H9 (cell line): ENCODE data around the gene CFAP69. TPM values are rescaled to one million over a fixed set of nuclear protein-coding genes. Genes with fewer than 3 reads are reported as not detected.

Experiments
- DNase-seq: peaks from one replicate; pipeline ENCODE4 v3.0.0-alpha.2; 2017
- H2AFZ ChIP-seq: one replicate; pipeline ENCODE4 v1.6.1; 2013; ENCODE audit warnings: mild to moderate bottlenecking, low read length, control low read depth, moderate library complexity
- H2AK5ac ChIP-seq: 2 replicates; pipeline ENCODE4 v1.6.1; 2013; ENCODE audit warnings: low read length, control low read depth, mixed read lengths; ENCODE audit not compliant: insufficient read length
- H2BK120ac ChIP-seq: one replicate; pipeline ENCODE4 v1.6.1; 2013; ENCODE audit warnings: low read depth, mild to moderate bottlenecking, low read length, control low read depth, inconsistent platforms; ENCODE audit not compliant: poor library complexity, severe bottlenecking
- H2BK12ac ChIP-seq: 2 replicates; pipeline ENCODE4 v1.6.1; 2013; ENCODE audit warnings: low read length, control low read depth, mixed read lengths, low read depth; ENCODE audit not compliant: insufficient read length
- H2BK15ac ChIP-seq: 2 replicates; pipeline ENCODE4 v1.6.1; 2013; ENCODE audit warnings: low read depth, low read length, control low read depth
- H2BK20ac ChIP-seq: one replicate; pipeline ENCODE4 v1.6.1; 2013; ENCODE audit warnings: low read depth, mild to moderate bottlenecking, low read length, control low read depth, inconsistent platforms; ENCODE audit not compliant: poor library complexity, severe bottlenecking
- H2BK5ac ChIP-seq: 2 replicates; pipeline ENCODE4 v1.6.1; 2013; ENCODE audit warnings: low read length, control low read depth, mixed read lengths; ENCODE audit not compliant: insufficient read length
- H3K14ac ChIP-seq: 2 replicates; pipeline ENCODE4 v1.6.1; 2013; ENCODE audit warnings: low read length, control low read depth; ENCODE audit not compliant: insufficient read depth
- H3K18ac ChIP-seq: 2 replicates; pipeline ENCODE4 v1.6.1; 2013; ENCODE audit warnings: low read depth, mild to moderate bottlenecking, mixed read lengths, low read length, control low read depth; ENCODE audit not compliant: insufficient read length
- H3K23ac ChIP-seq: 2 replicates; pipeline ENCODE4 v1.6.1; 2013; ENCODE audit warnings: low read length, control low read depth, mixed read lengths, low read depth; ENCODE audit not compliant: insufficient read length
- H3K23me2 ChIP-seq: 2 replicates; pipeline ENCODE4 v1.6.1; 2013; ENCODE audit warnings: low read depth, mild to moderate bottlenecking, mixed read lengths, low read length, control low read depth; ENCODE audit not compliant: insufficient read length, poor library complexity, severe bottlenecking
- H3K27ac ChIP-seq: 2 replicates; pipeline ENCODE4 v1.5.1; 2013; ENCODE audit warnings: low read length, control low read depth, mixed read lengths, low read depth; ENCODE audit not compliant: insufficient read length
- H3K27me3 ChIP-seq: 2 replicates; pipeline ENCODE4 v1.6.1; 2013; ENCODE audit warnings: low read length, control low read depth, inconsistent platforms; ENCODE audit not compliant: insufficient read depth
- H3K4ac ChIP-seq: 2 replicates; pipeline ENCODE4 v1.6.1; 2013; ENCODE audit warnings: low read depth, mild to moderate bottlenecking, control low read depth, inconsistent platforms, low read length, moderate library complexity
- H3K4me1 ChIP-seq: 2 replicates; pipeline ENCODE4 v1.6.1; 2013; ENCODE audit warnings: low read length, control low read depth, inconsistent platforms; ENCODE audit not compliant: insufficient read depth
- H3K4me2 ChIP-seq: 2 replicates; pipeline ENCODE4 v1.6.1; 2013; ENCODE audit warnings: low read length, control low read depth, mixed read lengths; ENCODE audit not compliant: insufficient read length, insufficient read depth
- H3K56ac ChIP-seq: 2 replicates; pipeline ENCODE4 v1.6.1; 2013; ENCODE audit warnings: low read depth, mild to moderate bottlenecking, mixed read lengths, low read length, control low read depth; ENCODE audit not compliant: insufficient read length
- H3K79me1 ChIP-seq: 2 replicates; pipeline ENCODE4 v1.6.1; 2013; ENCODE audit warnings: low read depth, mild to moderate bottlenecking, moderate library complexity, low read length, control low read depth, inconsistent platforms; ENCODE audit not compliant: insufficient read depth, poor library complexity, severe bottlenecking
- H3K79me2 ChIP-seq: 2 replicates; pipeline ENCODE4 v1.6.1; 2013; ENCODE audit warnings: low read length, control low read depth, inconsistent platforms; ENCODE audit not compliant: insufficient read depth
- H3K9ac ChIP-seq: 2 replicates; pipeline ENCODE4 v1.6.1; 2013; ENCODE audit warnings: low read length, control low read depth, mixed read lengths; ENCODE audit not compliant: insufficient read length; ENCODE audit errors: extremely low read depth
- H3K9me3 ChIP-seq: one replicate; pipeline ENCODE4 v1.6.1; 2013; ENCODE audit warnings: low read depth, low read length, inconsistent platforms; ENCODE audit not compliant: control insufficient read depth
- H3T11ph ChIP-seq: one replicate; pipeline ENCODE4 v1.6.1; 2013; ENCODE audit warnings: mild to moderate bottlenecking, low read length, control low read depth, inconsistent platforms
- H4K20me1 ChIP-seq: one replicate; pipeline ENCODE4 v1.6.1; 2013; ENCODE audit not compliant: control insufficient read depth, insufficient read length, insufficient read depth
- H4K5ac ChIP-seq: 2 replicates; pipeline ENCODE4 v1.6.1; 2013; ENCODE audit warnings: low read depth, mild to moderate bottlenecking, mixed read lengths, low read length, control low read depth; ENCODE audit not compliant: insufficient read length
- H4K8ac ChIP-seq: replicated peaks from 2 replicates; pipeline ENCODE4 v1.6.1; 2013; ENCODE audit warnings: low read length, control low read depth, mixed read lengths, low read depth; ENCODE audit not compliant: insufficient read length
- H4K91ac ChIP-seq: 2 replicates; pipeline ENCODE4 v1.6.1; 2013; ENCODE audit warnings: low read depth, mild to moderate bottlenecking, moderate library complexity, mixed read lengths, low read length, control low read depth; ENCODE audit not compliant: insufficient read length
- H3K27ac Mint-ChIP-seq, 3 experiments: 2 replicates in 2 of 3; 3 replicates in 1 of 3; pipeline ENCODE4 v1.8.0; 2020 to 2021; ENCODE audit warnings: mixed read lengths in 3 of 3, mild to moderate bottlenecking in 1 of 3, moderate library complexity in 1 of 3
- H3K27me3 Mint-ChIP-seq: 2 replicates; pipeline ENCODE4 v1.8.0; 2021; ENCODE audit warnings: low read depth, mild to moderate bottlenecking, moderate library complexity, mixed read lengths
- H3K36me3 Mint-ChIP-seq, 3 experiments: 2 replicates in 2 of 3; 3 replicates in 1 of 3; pipeline ENCODE4 v1.8.0; 2020 to 2021; ENCODE audit warnings: low read depth in 3 of 3, mixed read lengths in 3 of 3; ENCODE audit not compliant: insufficient read depth in 1 of 3
- H3K4me1 Mint-ChIP-seq, 2 experiments: 2 replicates each; pipeline ENCODE4 v1.8.0; 2020; ENCODE audit warnings: mixed read lengths in 2 of 2
- H3K4me3 Mint-ChIP-seq, 2 experiments: 2 replicates in 1 of 2; 3 replicates in 1 of 2; pipeline ENCODE4 v1.8.0; 2020 to 2021; ENCODE audit warnings: mild to moderate bottlenecking in 2 of 2, mixed read lengths in 2 of 2, moderate library complexity in 1 of 2
- H3K9me3 Mint-ChIP-seq, 2 experiments: 2 replicates in 1 of 2; 3 replicates in 1 of 2; pipeline ENCODE4 v1.8.0; 2020; ENCODE audit warnings: mild to moderate bottlenecking in 2 of 2, mixed read lengths in 2 of 2, moderate library complexity in 1 of 2
- WGBS: extraction: QIAGEN DNeasy Blood & Tissue Kit; methylation state at CpG from one replicate; pipeline ENCODE4 v1.1.7; 2013; ENCODE audit warnings: missing lambda C conversion rate, low lambda C conversion rate, mixed read lengths; ENCODE audit not compliant: insufficient read length; ENCODE audit errors: extremely low coverage; 5-methylcytosine and 5-hydroxymethylcytosine counted together
- total RNA-seq: library from RNA; stranded (reverse); gene quantifications from 2 replicates; pipeline ENCODE4 v1.2.1, GENCODE V29; 2021
- TF ChIP-seq, protein P1 (sequence below): fragments of 200-600 bp; sonication (generic); conservative IDR thresholded peaks from 3 replicates; pipeline ENCODE4 v1.8.0; 2021; ENCODE audit warnings: antibody characterized with exemption, mild to moderate bottlenecking

The CFAP69 gene
- total RNA-seq, 1 experiment from 2014 or later, result 2.9 TPM

- Histone ChIP-seq H3K4me1 (no peaks in the 10 kb centered on the region), H2BK12ac (no peak overlapping the region), H3K56ac (no peak overlapping the region), H3K27me3 (no peaks in the 10 kb centered on the region), H4K5ac (no peak overlapping the region), H3K79me1 (no peaks in the 10 kb centered on the region), H3K4me2 (no peak overlapping the region), H2BK120ac (no peak overlapping the region), H3K9ac (no peak overlapping the region), H3K23me2 (no peaks in the 10 kb centered on the region), H3K9me3 (no peaks in the 10 kb centered on the region), H3K18ac (no peak overlapping the region), H2AK5ac (no peak overlapping the region), H2BK15ac (no peak overlapping the region), H3K23ac (no peak overlapping the region), H4K91ac (no peak overlapping the region), H2AFZ (no peak overlapping the region), H3T11ph (no peak overlapping the region), H4K8ac (no peak overlapping the region), H2BK5ac (no peak overlapping the region), H4K20me1 (no peaks in the 10 kb centered on the region), H3K27ac (no peak overlapping the region), H3K4ac (no peak overlapping the region), H3K14ac (no peak overlapping the region), H2BK20ac (no peak overlapping the region), H3K79me2 (no peaks in the 10 kb centered on the region; the same call in 1 of the 2 replicates)
- no peaks in the 10 kb centered on the region for H3K4me1 Mint-ChIP-seq
- H3K27ac Mint-ChIP-seq, result no peak overlapping the region
- TF ChIP-seq, protein P1, sequence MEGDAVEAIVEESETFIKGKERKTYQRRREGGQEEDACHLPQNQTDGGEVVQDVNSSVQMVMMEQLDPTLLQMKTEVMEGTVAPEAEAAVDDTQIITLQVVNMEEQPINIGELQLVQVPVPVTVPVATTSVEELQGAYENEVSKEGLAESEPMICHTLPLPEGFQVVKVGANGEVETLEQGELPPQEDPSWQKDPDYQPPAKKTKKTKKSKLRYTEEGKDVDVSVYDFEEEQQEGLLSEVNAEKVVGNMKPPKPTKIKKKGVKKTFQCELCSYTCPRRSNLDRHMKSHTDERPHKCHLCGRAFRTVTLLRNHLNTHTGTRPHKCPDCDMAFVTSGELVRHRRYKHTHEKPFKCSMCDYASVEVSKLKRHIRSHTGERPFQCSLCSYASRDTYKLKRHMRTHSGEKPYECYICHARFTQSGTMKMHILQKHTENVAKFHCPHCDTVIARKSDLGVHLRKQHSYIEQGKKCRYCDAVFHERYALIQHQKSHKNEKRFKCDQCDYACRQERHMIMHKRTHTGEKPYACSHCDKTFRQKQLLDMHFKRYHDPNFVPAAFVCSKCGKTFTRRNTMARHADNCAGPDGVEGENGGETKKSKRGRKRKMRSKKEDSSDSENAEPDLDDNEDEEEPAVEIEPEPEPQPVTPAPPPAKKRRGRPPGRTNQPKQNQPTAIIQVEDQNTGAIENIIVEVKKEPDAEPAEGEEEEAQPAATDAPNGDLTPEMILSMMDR, result no peak
- H3K9me3 Mint-ChIP-seq, result peaks cover 2 to 4% of the 10 kb centered on the region in 2 experiments; a peak in 3 of 5 replicates
- no CpG with 5 or more reads among the region's 1 CpG for WGBS
- peaks cover 0 to 5% (median 0%) of the 10 kb centered on the region in 3 experiments; a peak in 1 of 7 replicates for H3K36me3 Mint-ChIP-seq
- no peak for DNase-seq
- no peaks in the 10 kb centered on the region for H3K27me3 Mint-ChIP-seq
- no peak overlapping the region for H3K4me3 Mint-ChIP-seq
Observed at GRCh38 chr7:90256778-90257177, 11.8 kb downstream of the CFAP69 start.
